GM19043 (cell line): ENCODE measurements around the gene CD38.
"Not testable (repeated sequence)": the region's sequence is repeated elsewhere in the genome, so short reads cannot be mapped to it uniquely, and the experiment has no call there.

ENCODE experiments used
- ATAC-seq: cut with Tn5 transposase; IDR thresholded peaks from one replicate; pipeline ENCODE4 v1.9.1; 2021; ENCODE audit warnings: low read depth; ENCODE audit not compliant: unreplicated experiment

CD38 gene

DNA sequence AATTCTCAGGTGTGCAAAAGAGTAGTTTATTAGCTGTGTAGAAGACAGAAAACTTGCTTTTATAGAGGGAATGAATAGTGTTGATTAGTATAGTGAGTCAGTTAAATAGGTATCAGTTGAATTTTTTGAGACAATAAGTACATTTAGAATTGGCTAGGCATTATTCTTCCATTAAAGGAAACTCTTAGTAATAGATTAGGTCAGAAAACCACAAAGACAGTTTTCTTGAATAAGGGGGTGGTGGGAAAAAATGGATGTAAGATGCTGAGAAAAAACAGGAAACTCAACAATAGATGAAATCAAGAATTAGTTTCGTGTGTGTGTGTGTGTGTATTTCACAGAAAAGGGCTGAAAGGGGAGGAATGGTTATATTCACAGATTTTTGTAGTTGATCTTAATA lies 16.8 kb downstream of the CD38 start:
- no peak for ATAC-seq

- ATAC-seq: no peak
Measured at GRCh38 chr4:15797320-15797719, 19.2 kb downstream of the CD38 start.

GRCh38 chr4:15799141-15799540 lies 21.0 kb downstream of the CD38 start:
- ATAC-seq: no peak

DNA sequence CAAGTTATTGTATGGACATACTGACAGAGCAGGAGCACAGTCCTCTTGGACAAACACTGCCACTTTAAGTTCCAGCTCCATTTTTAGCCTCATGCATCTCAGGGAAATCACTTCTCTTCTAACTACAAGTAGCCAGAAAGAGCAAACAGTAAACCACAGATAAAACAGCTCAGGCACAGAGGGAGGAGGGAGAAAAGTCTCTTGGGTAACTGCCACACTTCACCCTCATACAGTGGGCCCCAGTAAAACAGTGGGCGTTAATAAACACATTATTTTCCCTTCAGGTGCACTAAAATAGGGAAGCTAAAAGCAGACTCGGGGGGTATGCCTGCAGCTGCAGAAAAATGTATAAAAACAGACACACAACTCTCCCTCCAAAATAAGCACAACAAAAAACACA lies 21.6 kb downstream of the CD38 start:
- no peak for ATAC-seq

GRCh38 chr4:15802497-15802896 lies 24.4 kb downstream of the CD38 start:
- ATAC-seq: not testable (repeated sequence)

DNA sequence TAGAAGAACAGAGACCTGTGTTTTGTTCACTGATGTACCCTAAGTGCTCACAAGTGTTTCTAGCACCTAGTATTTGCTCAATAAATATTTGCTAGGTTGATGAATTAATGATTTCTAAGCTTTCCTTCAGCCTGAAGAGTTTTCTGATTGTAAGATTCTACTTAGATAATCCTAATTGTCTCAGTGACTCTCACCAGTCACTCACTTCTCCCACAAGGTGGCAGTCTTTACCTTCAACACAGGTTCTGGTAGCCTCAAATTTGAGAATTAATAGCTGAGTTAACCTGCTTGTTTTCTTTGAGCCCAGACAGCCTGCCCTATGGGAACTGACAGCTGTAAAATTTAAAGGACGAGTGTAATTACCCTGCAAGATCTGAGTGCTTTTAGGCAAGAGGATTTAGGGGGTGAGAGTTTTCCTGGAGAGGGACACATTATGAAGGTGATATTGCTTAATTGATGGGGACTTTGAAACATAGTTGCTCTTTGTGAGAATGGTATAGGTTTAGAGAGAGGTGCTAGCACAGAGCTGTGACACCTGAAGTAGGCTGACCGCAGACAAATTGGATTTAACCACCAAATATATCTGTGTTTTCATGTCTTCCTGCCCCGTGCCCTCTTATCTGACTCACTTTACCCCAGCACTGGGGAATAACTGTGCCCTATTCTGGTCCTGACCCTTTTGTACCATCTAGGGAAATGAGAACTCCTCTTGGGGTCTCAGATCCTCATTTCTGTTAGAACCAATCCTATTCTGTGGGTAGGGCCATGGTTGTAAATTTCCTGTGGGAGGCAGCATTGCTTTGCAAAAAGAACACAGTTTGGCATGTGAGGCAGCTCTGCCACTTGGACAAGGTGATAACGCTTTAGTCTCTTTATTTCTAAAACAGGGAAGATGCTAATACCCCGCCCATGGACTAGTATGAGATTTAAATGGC lies 27.7 kb downstream of the CD38 start:
- peak; percentile 29 for ATAC-seq

GRCh38 chr4:15809058-15809457 lies 30.9 kb downstream of the CD38 start:
- ATAC-seq: peak; percentile 77

DNA sequence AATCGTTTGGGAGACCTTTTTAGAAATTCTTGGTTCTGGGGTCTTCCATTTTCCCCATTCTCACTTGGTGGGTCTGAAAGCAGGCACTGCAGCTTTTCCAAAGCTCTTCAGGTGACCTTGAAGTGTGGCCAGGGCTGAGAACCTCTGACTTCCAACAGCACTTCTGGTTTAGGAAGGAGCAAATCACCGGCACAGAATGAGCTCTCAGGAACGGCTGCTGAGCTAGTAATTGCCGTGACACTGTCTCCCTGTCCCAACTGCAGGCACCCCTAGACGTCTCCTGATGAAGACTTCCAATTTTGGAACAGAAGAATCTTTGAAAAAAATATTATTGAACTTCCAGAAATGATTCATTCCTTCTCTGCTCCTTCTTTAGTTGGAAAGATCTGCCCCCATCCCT lies 31.3 kb downstream of the CD38 start:
- ATAC-seq: peak; percentile 8

GRCh38 chr4:15811703-15812337 lies 33.7 kb downstream of the CD38 start:
- ATAC-seq: no peak

GRCh38 chr4:15832523-15833451 lies 54.7 kb downstream of the CD38 start:
- no peak for ATAC-seq

DNA sequence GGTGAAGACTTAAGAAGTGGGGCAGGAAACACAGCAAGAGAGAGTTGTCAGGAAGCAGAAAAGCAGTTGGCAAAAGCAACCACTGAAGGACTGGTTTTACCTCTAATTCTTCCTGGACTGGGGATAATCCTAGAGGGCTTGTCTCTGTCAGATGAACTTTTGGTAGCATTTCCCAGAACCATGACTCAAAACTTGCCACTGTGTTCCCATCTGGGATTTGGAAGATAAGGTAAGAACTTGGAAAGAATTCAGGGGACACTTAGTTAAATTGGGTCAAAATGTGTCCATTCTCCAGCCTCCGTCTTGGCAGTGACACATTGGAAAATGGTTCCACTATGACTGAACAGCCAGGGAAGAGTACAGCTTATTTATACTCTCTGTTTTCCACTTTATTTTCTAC lies 55.7 kb downstream of the CD38 start:
- ATAC-seq: no peak

GRCh38 chr4:15836362-15836761 lies 58.2 kb downstream of the CD38 start:
- no peak for ATAC-seq

DNA sequence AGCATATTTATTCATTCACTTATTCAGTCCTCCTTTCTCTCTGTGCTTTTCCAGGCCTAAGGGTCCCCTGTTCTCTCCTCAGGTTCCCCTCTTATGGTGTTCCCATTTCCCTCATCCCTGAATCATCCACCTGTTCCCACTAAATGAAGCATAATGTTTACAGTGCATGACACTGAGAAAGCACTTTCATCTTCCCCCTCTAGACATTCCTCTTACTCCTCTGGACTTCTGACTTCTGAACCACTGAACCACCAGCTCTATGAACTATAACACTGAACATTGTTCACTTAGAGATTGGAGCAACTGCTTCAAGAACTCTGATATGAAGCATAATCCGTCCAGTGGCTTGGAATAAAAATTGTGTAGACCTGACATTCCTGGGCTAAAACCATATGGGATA lies 59.5 kb downstream of the CD38 start:
- no peak for ATAC-seq

DNA sequence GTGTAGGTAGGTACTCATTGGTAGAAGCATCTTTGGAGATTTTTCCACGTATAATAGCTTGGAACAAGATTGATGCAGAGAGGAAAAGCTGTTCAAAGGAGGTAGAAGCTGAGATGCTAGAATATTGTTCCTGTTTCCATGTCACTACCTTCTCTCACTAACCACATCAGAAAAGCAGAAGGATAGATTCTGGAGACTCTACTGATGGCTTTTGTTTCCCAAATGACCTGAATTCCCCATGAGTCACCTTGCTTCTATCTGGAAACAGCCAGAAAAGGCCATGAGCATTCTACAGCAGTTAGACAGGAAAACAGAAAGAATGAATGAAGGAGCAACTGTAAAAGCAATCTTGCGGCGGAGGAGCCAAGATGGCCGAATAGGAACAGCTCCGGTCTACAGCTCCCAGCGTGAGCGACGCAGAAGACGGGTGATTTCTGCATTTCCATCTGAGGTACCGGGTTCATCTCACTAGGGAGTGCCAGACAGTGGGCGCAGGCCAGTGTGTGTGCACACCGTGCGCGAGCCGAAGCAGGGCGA lies 63.1 kb downstream of the CD38 start:
- ATAC-seq: not testable (repeated sequence)

DNA sequence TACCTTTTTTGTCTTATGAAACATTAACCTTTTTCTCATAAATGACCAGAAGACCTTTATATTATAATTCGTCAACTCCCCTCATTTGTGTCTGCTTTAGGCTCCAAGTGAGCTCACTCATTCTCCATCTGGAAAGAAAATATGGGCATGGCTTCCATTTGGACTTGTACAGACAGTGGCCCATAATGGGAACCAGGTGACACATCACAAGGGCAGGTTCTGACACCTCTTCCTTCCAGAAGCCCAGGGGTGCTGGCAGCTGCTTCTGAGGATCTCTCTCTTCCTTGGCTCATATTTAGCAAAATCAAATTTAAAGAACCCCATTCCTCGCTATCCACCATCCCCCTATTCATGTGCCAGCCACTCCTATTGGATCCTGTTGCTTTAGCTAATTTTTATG lies 69.6 kb downstream of the CD38 start:
- ATAC-seq: no peak

- ATAC-seq: no peak
Measured at GRCh38 chr4:15848191-15848842, 70.2 kb downstream of the CD38 start.

GRCh38 chr4:15851969-15852368 lies 73.8 kb downstream of the CD38 start:
- no peak for ATAC-seq

DNA sequence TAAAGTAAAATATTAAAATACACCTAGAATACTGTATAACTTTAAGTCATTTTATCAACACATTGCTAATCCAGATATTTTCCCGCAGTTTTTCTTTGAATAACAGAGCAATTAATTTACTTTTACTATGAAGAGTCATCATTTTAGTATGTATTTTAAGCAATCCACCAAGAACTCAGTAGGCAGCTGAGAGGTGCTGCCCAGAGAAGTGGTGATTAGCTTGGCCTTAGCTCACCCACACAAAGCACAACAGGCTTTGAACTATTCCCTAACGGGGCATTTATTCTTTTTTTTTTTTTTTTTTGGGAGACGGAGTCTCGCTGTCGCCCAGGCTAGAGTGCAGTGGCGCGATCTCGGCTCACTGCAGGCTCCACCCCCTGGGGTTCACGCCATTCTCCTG lies 74.4 kb downstream of the CD38 start:
- ATAC-seq: no peak

DNA sequence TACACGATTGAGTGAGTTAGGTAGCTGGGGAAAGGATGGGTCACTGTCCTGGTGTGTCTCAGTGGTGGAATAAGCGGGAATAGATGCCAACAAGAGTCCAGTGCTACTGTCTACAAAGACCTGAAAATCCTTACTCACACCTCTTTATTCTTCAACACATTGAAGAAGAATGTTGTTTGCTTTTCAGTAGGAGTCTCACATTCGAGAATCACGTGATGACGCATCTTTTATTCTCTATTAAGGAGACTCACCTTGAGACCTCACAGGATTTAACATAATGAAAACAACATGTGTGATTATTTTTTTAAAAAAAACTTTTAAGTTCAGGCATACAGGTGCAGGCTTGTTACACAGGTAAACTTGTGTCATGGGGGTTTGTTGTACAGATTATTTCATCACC lies 75.2 kb downstream of the CD38 start:
- ATAC-seq: no peak

- no peak for ATAC-seq
Measured at GRCh38 chr4:15855804-15856475, 77.8 kb downstream of the CD38 start.
